GM12865 (cell line): Measurements from ENCODE around the gene KRTCAP2.

Source experiments
- DNase-seq: peaks from one replicate; pipeline ENCODE4 v3.0.0; 2010; ENCODE audit warnings: low read depth
- H3K4me3 ChIP-seq: 2 replicates; pipeline ENCODE4 v1.5.1; 2011; ENCODE audit warnings: mild to moderate bottlenecking, low read depth, low read length, control low read depth
- TF ChIP-seq, protein P1 (sequence below): IDR thresholded peaks from 2 replicates; pipeline ENCODE4 v1.5.1; 2011; ENCODE audit warnings: low read length, control low read depth, low read depth, inconsistent platforms; ENCODE audit not compliant: insufficient read depth; ENCODE audit errors: missing control alignments

KRTCAP2 gene

GRCh38 chr1:155184351-155184811 is 11.3 kb upstream of the KRTCAP2 start:
- TF ChIP-seq, protein P1, sequence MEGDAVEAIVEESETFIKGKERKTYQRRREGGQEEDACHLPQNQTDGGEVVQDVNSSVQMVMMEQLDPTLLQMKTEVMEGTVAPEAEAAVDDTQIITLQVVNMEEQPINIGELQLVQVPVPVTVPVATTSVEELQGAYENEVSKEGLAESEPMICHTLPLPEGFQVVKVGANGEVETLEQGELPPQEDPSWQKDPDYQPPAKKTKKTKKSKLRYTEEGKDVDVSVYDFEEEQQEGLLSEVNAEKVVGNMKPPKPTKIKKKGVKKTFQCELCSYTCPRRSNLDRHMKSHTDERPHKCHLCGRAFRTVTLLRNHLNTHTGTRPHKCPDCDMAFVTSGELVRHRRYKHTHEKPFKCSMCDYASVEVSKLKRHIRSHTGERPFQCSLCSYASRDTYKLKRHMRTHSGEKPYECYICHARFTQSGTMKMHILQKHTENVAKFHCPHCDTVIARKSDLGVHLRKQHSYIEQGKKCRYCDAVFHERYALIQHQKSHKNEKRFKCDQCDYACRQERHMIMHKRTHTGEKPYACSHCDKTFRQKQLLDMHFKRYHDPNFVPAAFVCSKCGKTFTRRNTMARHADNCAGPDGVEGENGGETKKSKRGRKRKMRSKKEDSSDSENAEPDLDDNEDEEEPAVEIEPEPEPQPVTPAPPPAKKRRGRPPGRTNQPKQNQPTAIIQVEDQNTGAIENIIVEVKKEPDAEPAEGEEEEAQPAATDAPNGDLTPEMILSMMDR = no peak
- DNase-seq = no peak
- no peak overlapping the region for H3K4me3 ChIP-seq

DNA sequence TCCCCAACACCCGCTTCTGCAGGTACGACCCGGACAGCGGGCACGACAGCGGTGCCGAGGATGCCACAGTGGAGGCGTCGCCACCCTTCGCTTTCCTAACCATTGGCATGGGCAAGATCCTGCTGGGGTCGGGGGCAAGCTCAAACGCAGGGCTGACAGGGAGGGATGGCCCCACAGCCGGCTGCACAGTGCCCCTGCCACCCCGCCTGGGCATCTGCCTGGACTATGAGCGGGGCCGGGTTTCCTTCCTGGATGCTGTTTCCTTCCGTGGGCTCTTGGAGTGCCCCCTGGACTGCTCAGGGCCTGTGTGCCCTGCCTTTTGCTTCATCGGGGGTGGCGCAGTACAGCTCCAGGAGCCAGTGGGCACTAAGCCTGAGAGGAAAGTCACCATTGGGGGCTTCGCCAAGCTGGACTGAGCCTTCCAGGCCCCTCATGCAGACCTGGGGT is 10.7 kb upstream of the KRTCAP2 start:
- no peak for DNase-seq
- no peak overlapping the region for H3K4me3 ChIP-seq
- TF ChIP-seq, protein P1 = no peak

- no peak overlapping the region for H3K4me3 ChIP-seq
- TF ChIP-seq, protein P1 = no peak
Measured at GRCh38 chr1:155182052-155182550, 9.0 kb upstream of the KRTCAP2 start.

DNA sequence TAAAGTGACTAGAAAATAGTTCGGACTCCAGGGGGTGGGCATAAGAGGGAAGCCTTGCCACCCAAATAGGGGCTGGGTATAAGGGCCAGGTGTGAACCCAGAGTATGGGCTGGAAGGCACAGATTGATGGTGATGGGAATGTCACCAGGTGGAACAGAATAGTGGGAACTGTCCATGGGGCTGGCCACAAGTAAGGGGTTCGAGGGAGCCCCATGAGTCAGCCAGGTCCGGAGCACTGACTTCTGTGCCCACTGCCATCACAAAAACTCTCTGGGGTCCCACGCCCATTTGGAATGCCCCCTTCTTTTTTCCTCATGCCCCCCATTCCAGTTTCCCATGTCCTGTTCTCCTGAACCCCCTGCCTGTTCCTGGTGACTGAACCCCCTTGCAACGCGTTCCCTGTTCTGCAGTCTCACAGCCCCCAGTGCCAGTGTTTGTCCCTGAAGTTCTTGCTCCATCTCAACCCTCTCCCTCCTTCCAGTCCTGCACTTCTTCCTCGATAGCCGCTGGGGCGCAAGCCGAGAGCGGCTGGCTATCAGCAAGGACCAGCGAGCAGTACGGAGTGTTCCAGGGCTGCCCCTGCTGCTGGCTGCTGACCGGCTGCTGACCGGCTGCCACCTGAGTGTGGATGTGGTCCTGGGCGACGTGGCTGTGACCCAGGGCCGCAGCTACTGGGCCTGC is 8.4 kb upstream of the KRTCAP2 start:
- no peak for DNase-seq
- TF ChIP-seq, protein P1 = no peak
- H3K4me3 ChIP-seq = no peak overlapping the region

More at GRCh38 chr1:155182052-155182550, 9.0 kb upstream of the KRTCAP2 start:
- DNase-seq = no peak

DNA sequence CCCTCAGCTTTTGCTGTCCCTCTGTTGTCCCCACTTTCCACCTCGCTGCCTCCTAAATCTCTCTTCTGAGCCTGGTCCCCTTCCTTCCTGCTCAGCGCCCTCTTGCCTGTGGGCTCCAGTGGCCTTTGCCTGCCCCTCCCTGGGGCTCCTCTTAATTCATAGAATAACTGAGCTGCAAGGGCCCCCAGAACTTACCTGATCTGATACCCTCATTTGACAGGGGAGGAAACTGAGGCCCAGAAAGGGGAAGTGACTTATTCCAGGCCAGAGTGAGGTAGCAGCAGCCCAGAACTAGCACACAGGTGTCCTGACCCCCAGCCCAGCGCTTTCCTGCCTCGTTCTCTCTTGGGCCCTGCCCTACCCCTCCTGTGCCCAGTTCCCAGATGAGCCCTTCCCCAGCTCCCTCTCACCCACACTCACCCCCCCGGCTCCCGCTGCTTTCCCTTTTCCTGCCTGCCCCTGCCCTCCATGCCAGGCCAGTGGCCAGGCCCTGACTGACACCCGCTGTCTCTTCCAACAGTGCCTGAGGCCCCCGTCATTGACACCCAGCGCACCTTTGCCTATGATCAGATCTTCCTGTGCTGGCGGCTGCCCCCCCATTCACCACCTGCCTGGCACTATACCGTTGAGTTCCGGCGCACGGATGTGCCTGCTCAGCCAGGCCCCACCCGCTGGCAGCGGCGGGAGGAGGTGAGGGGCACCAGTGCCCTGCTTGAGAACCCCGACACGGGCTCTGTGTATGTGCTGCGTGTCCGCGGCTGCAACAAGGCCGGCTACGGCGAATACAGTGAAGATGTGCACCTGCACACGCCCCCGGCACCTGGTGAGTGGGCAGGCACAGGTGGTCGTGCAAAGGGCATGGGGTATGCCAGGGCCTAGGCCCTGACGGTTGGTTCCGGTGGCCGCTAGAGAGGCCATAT is 6.3 kb upstream of the KRTCAP2 start:
- TF ChIP-seq, protein P1 = no peak
- no peak for DNase-seq
- H3K4me3 ChIP-seq = no peak overlapping the region

DNA sequence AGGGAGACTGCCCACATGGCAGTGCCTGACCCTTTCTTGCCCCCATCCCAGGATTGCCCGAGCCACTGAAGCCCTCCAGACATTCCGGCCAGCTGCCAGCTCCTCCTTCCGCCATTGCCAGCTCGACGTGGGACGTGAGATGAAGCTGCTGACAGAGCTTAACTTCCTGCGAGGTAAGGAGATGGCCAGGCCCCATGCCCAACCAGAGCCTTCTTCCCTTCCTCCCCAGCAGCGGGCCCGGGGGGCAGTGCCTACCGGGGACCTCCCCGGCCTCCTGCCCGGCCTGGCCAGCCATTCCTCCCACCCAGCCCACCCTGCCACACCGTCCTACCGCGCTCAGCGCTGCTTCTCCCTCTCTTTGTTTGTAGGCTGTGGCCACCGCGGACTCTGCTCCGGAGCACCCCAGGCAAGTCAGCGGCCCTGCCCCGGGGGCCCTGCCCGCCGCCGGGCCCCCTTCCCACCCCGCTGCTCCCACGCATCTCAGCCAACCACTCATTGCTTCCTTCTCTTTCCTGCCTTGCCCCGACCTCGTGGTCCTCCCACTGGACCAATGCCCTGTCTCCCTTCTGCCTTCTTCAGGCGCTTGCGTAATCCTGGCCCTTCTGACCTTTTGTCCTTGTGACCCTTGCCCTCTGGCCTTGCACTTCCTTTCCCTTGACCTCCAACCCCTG is 5.5 kb upstream of the KRTCAP2 start:
- TF ChIP-seq, protein P1 = no peak
- H3K4me3 ChIP-seq = no peak overlapping the region
- DNase-seq = no peak
